ENCODE measurements around the gene RNPEPL1. TPM values are rescaled to one million over a fixed set of nuclear protein-coding genes. Genes with fewer than 3 reads are reported as not detected.
"Not testable (repeated sequence)": the region's sequence is repeated elsewhere in the genome, so short reads cannot be mapped to it uniquely, and the experiment has no call there.

The RNPEPL1 gene
- total RNA-seq, 1 donor from 2014 or later = 19.8 TPM

- DNase-seq (ENCODE audit: low read depth in 2 of 2) = no peak
Observed at GRCh38 chr2:240603081-240603835, 35.0 kb downstream of the RNPEPL1 start.

DNA sequence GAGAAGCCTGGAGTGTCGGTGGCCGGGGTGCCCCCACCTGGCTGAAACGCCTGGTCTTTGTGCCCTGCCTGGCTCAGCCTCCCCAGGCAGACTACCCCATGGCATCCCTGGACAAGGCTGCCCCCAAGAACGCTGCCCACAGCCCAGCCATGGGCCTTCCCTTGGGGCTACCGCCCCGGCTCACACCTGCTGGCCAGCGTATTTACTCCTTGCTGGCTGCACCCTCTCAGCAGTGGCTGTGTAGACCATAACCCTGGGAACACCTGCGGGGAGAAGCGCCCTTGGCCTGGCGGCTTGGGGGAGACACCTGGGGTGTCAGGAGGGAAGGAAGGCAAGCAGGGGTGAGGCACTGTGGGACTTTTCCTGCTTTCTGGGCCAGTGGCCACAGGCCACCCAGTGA, 35.6 kb downstream of the RNPEPL1 start:
- no peak for DNase-seq (ENCODE audit: low read depth in 2 of 2)

GRCh38 chr2:240604291-240604938, 36.1 kb downstream of the RNPEPL1 start:
- peak; percentile 87 to 94 for DNase-seq (ENCODE audit: low read depth in 2 of 2)

DNA sequence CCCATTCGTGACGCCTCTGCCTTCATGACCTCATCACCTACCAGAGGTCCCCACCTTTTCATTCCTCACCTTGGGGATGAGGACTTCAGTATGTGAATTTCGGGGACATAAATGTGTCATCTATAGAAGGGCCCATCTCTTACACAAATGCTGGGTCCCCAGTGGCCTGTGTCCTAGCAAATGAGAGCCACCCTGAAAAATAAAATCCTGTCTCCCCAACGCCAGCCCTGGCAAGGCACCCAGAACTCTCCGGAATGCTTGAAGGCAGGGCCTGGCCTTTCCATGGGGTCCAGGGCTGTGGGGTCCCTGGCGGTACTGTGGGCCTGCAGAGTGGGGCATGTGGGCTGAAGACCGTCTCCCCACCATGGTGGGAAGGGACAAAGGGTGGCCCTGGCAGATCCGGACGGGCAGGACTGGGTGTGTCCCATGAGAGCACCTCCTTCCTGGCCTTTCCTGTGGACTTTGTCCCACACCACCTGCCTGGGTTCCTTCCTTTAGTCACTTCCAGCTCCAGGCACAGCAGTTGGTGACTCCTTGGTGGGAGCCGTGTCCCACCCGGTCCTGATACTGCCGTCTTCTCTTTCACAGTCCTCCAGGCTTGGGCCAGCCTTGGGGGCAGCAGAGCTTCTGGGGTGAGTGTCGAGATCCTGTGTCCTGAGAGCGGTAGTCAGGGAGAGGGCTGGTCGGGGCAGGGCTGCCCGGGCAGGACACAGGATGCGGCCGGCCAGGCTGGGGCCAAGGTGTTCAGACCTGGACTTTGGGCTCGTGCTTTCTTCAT, 36.8 kb downstream of the RNPEPL1 start:
- DNase-seq (ENCODE audit: low read depth in 2 of 2) = no peak

DNA sequence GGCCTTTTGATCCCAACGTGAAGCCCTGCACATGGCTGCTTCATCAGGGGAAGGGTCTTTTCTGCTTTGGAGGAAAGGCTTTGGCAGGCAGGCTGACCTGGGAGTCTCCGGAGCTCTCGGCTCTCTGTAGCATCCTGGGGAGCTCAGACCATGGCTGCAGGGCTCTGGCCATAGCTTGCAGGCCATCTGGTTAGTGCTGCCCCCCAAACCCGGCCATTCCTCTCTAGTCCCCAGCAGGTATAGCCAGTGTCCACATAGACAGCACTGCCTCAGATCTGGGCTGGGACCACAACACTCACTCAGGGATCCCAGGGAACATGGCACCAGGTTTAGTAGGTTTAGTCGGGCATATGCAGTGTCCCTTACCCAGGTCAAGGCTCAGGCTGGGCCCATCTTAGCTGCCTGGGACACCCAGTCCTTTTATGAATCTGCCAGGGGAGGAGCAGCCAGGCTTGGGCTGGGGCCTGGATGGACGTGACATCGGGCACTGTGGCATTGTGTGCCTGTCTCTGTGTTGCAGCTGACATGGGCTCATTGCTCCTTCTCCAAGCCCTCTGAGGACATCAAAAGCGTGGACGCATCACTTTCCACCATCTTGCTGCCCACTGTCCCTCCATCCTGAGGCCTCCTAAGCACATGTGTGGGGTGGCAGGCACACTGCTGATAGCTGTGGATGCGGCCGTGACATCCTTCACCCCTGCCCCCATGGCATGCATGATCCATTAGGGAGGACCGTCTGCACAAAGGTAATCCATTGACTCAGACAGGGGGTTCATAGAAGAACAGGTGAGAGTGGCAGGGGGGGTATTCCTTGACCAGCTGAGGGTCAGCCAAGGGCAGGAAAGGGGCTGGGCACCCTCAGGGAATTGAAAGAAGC, 37.8 kb downstream of the RNPEPL1 start:
- no peak for DNase-seq (ENCODE audit: low read depth in 2 of 2)

DNA sequence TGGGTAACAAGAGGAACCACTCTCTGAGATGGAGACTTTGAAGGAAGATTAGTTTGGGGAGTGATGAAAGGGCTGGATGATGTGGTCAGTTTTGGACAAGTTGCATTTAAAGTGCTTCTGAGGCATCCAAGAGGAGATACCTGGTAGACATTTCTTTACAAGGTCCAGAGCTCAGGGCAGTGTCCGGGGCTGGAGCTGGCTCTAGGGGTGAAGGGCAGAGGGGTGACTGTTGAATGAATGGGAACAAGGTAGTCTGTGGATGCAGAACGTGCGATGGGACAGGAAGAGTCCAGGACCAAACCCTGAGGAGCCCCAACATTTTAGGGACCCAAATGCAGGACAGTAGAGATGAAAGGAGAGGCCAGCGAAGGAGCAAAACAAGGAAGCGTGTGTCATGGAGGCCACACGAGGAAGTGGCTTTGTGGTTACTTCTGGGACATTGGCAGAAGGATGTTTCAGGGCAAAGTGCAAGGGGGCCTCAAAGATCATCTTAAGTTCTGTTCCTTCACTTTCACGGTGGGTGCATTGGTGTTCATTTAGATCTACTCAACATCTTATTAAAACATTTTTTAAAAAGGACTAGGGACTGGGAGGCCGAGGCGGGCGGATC, 43.4 kb downstream of the RNPEPL1 start:
- DNase-seq (ENCODE audit: low read depth in 2 of 2) = no peak

DNA sequence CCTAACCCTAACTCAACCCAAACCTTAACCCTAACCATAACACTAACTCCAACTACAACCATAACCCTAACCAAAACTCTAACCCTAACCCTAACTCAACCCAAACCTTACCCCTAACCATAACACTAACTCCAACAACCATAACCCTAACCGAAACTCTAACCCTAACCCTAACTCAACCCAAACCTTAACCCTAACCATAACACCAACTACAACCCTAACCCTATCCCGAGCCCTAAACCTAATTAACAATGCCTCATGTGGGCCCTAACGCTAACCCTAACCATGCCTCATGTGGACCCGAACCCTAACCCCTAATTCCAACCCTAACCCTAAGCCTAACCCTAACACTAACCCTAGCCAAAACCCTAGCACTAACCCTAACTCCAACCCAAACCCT, 45.5 kb downstream of the RNPEPL1 start:
- DNase-seq (ENCODE audit: low read depth in 2 of 2) = no peak

DNA sequence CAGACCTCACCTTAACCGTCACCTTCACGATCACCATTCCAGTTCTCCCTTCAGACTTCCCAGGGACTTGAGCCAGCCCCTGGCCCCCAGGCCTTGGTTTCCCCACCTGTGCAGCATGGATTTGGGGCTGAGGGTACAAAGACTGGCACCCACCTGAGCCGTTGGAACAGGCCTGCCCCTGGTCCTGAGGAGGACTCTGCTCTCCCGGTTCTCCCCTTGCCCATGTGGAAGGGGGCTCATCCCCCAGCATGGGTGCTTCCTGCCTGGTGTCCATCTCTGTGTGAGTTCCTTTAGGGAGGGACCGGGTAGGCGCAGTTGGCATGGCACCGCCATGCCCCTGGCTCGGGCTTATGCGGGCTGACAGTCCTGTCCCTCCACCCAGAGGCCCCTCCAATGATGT, 46.1 kb downstream of the RNPEPL1 start:
- no peak for DNase-seq (ENCODE audit: low read depth in 2 of 2)

DNA sequence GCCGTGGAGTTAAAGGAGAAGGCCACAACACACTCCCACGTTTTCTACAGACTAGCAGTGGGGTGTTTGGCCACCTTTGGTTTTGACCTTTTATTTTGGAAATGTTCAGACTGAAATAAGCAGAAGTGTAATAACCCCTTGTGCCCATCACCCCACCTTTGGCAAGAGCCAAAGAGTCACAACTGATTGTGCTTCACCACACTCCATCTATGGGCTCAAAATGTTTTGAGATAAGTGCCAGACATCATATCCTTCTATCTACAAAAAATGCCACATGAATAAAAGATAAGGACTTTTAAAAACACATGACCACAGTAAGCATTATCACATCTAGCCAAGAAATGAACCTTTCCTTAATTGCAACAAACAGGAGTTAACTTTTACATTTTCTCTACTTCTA, 47.1 kb downstream of the RNPEPL1 start:
- DNase-seq (ENCODE audit: low read depth in 2 of 2) = no peak

GRCh38 chr2:240615820-240616547, 47.7 kb downstream of the RNPEPL1 start:
- no peak for DNase-seq (ENCODE audit: low read depth in 2 of 2)

DNA sequence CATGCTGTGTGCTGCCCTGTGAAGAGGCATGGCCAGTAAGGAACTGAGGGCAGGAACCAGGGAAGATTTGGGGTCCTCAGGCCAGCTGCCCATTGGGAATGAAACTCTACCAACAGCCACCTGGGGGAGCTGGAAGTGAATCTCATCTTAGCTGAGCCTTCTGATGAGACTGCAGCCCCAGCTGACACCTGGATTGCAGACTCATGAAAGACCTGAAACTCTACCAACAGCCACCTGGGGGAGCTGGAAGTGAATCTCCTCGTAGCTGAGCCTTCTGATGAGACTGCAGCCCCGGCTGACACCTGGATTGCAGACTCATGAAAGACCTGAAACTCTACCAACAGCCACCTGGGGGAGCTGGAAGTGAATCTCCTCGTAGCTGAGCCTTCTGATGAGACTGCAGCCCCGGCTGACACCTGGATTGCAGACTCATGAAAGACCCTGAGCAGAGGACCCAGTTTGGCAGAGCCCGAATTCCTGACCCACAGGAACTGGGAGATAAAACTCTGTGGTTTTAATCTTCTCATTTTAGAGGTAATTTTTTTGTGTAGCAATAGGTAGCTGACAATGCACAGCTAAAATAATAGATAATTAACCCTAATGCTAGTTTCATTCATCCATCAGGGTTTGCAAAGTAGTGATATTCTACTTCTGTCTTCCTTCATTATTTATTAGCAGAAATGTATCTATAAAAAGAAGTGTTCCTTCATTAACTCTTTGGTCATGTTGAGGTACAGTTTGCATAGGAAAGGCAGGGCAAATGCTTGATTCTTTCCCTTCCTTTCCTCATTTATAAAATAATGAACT, 48.8 kb downstream of the RNPEPL1 start:
- not testable (repeated sequence) for DNase-seq (ENCODE audit: low read depth in 2 of 2)

- no peak for DNase-seq (ENCODE audit: low read depth in 2 of 2)
Observed at GRCh38 chr2:240618776-240619175, 50.5 kb downstream of the RNPEPL1 start.

- no peak for DNase-seq (ENCODE audit: low read depth in 2 of 2)
Observed at GRCh38 chr2:240619506-240620148, 51.3 kb downstream of the RNPEPL1 start.

DNA sequence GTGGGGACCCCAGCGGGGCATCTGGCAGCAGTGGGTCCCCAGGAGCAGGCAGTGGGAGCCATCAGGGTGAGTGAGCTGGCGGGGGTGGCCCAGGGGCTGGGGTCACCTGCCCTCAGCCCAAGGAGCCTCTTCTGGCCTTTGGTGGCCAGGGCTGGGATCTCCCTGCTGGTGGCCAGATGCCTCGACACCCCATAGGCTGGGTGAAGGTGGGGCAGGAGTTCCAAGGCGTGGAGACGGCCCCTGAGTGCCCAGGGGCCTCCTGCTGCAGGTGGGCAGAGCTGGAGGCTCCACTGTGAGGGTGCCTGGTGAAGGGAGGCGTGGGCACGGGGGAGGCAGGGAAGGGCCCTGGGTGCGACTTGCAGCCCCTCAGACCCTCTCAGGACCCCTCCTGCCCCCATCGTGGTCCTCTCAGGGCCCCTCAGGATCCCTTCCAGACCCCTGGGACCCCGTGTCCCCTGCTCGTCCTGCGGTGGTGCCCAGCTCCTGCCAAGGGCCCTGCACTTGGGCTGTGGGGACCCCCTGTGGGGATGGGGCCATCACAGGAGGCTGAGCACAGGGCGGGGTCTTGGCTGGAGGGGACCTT, 52.0 kb downstream of the RNPEPL1 start:
- DNase-seq (ENCODE audit: low read depth in 2 of 2) = no peak

DNA sequence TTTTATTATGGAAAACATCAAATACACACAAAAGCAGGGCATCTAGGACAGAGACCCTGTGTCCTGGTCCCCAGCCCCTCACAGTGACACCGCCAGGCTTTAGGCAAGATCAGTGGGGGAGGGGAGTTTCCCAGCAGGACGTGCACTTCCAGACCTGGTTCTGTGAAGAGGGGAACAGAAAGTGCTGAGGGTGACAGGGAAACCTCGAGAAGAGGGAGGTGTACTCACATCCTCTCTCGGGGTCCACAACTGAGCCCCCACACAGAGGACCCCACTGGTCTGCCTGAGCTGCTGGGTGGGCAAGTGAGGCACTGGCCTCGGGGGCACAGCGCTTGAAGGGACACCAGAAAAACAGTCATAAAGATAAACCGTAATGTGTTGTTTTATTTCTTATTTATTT, 52.6 kb downstream of the RNPEPL1 start:
- no peak for DNase-seq (ENCODE audit: low read depth in 2 of 2)

DNA sequence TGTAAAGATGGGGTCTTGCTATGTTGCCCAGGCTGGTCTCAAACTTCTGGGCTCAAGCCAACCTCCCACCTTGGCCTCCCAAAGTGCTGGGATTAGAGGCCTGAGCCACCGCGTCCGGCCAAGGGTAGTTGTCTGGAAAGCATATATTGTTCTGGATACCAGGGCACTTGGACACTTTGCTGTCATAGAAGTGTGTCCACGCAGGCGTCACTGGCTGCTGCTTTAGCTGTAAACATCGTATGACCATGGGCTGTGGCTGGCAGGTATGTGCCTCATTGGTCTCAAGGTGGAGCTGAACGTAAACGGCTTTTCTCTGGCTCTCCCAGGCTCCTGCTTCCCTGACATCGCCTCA, 53.8 kb downstream of the RNPEPL1 start:
- no peak for DNase-seq (ENCODE audit: low read depth in 2 of 2)

DNA sequence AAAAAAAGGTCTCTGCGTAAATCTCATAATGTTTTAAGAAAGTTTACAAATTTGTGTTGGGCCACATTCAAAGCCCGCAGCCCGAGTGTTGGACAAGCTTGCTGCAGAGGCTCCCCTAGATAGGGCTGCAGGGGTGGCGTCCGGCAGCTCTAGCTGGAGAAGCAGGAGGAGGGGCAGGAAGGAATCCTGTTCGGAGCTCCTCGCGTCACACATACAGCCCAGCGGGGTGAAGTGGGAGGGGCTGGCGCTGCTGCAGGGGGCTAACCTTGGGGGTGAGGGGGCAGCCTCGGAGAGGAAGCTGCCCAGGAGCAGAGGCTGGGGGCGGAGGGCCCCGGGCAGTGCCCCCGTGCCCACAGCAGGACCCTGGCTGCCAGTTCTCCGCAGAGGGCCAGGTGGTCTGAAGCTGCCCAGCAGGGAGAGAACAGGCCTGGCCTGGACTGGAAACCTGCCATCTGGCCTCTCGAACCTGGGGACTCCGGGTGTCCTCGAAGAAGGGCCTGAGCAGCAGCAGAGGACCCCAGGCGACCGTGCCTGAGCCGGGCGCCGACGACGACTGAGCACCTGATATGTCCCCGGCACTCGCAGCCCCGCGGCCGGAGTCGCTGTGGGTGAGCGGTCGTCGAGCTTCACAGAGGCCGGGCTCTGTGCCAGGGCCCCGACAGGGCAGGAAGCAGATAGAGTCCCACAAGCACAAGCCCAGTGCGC, 54.4 kb downstream of the RNPEPL1 start:
- DNase-seq (ENCODE audit: low read depth in 2 of 2) = peak; percentile 33 to 73

DNA sequence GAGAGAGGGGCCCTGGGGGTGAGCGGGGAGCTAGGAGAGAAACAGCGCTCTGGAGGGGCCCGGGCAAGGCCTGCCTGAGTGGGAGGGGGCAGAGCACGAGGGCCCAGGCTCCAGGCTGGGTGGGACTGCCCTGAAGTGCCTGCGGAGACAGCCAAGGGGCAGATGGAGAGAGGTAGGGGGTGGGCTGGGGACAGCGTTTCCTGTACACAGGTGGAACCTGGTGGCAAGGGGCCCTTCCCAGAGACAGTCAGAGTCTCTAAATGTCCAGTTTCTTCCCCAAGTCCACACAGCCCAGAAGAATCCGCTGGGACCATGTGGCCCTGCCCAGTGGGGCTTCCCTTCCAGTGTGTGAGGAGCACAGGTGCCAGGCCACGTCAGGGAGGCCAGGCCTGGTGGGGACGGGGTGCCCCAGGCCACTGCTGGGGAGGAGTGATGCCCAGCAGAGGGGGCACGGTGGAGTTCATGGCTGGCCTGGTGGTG, 55.3 kb downstream of the RNPEPL1 start:
- no peak for DNase-seq (ENCODE audit: low read depth in 2 of 2)

Measured in lung microvascular endothelial cell (primary cell).